ENCODE data around the gene ARRDC2.
A peak's percentile ranks its signal among the peaks of the same experiment; 100 is the strongest.

The ARRDC2 gene

GRCh38 chr19:18049385-18049784 lies 41.4 kb downstream of the ARRDC2 start:
- DNase-seq (ENCODE audit: extremely low spot score, insufficient read length, low read depth) (no peak), FAIRE-seq (no peak)

DNA sequence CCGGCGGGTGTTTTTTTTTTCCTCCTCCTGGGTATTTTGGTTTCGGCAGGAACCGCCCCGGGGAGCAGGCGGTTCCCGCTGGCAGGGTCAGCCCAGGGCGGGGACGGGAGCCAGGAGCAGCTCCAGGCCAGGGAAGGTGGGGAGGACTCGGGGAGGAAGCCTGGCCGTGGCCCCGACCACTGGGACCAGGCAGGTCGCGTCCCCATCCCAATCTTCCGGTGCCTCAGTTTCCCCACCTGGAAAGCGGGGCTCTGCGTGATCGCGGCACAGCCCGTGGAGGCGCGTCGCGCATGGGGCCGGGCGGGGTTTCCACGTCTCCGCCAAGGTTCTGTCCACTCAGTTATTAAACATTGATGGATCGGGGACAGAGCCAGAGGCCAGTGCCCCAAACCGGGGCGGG lies 43.9 kb downstream of the ARRDC2 start:
- DNase-seq (ENCODE audit: extremely low spot score, insufficient read length, low read depth), result no peak
- FAIRE-seq, result no peak

GRCh38 chr19:18053576-18054219 lies 45.7 kb downstream of the ARRDC2 start:
- no peak for FAIRE-seq

GRCh38 chr19:18055967-18056366 lies 48.0 kb downstream of the ARRDC2 start:
- DNase-seq (ENCODE audit: extremely low spot score, insufficient read length, low read depth), result no peak
- FAIRE-seq, result no peak

More at GRCh38 chr19:18053576-18054219, 45.7 kb downstream of the ARRDC2 start:
- DNase-seq (ENCODE audit: extremely low spot score, insufficient read length, low read depth), result no peak

DNA sequence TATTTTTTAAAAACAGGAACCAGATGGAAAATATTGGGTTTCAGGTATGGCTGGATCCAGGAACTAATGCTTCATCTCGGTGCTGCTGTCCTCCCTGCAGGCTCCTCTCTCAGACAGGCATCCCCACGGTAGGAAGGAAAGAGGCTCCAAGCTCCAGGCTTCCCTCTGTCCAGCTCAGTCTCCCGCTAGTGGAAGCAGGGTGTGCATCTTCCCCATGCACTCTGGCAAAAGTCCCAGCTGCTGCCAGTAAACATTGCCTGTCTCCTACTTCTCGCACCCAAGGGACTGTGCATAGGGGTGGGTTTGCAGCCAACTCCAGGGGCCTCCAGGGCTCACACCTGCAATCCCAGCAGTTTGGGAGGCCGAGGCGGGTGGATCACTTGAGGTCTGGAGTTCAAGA lies 49.6 kb downstream of the ARRDC2 start:
- DNase-seq (ENCODE audit: extremely low spot score, insufficient read length, low read depth) (no peak), FAIRE-seq (no peak)

- DNase-seq (ENCODE audit: extremely low spot score, insufficient read length, low read depth), result peak; percentile 81
- peak; percentile 86 for FAIRE-seq
Measured at GRCh38 chr19:18058208-18059009, 50.4 kb downstream of the ARRDC2 start.

DNA sequence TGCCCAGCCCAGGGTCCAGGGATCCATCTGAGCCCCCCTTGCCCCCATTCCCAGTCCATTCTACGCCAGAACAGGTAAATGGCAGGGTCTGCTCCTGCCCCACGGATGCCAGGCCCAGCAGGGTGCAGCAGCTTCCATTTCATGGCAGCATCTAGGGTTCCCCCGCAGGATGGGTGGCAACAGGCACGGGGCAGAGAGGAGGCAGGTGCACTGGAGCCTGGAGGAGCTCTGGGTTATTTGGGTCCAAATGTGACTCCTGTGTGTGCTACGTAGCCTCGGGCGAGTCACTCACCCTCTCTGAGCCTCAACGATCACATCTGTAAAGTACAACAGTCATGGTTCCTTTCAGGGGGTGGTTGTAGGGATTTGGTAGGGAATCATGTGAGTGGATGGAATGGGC lies 51.3 kb downstream of the ARRDC2 start:
- DNase-seq (ENCODE audit: extremely low spot score, insufficient read length, low read depth) (no peak), FAIRE-seq (no peak)

DNA sequence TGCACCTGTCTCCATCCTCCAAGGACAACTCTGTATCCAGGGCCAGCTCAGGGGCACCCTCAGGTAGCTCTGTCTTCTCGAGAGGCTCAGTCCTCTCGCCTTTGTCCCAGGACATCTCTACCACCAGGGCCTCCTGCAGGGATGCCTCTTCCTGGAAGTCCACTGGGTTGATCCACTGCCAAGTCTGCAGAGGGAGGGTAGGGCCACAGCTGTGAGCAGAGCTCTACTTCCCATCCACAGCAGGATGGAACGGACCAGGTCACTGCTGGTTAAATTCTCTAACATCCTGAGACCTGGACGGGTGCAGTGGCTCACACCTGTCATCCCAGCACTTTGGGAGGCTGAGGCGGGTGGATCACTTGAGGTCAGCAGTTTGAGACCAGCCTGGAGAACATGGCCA lies 51.9 kb downstream of the ARRDC2 start:
- FAIRE-seq, result no peak
- DNase-seq (ENCODE audit: extremely low spot score, insufficient read length, low read depth), result no peak

- FAIRE-seq (no peak), DNase-seq (ENCODE audit: extremely low spot score, insufficient read length, low read depth) (no peak)
Measured at GRCh38 chr19:18060472-18060871, 52.5 kb downstream of the ARRDC2 start.

DNA sequence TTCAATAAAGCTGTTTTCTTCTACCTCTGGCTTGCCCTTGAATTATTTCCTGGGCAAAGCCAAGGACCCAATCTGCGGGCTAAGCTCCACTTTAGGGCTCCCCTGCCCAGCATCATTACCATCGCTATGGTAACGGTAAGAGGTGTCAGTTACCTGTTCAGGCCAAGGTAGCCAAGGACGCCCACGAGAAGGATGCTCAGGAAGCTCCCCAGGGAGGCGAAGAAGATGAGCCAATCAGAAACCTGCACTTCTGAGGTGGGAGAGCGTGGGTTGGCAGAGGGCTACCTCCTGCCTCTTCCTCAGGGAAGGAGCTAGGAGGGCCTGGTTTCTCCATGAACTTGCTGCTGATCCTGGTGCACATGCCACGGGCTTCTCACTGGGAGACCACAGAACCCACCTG lies 54.1 kb downstream of the ARRDC2 start:
- DNase-seq (ENCODE audit: extremely low spot score, insufficient read length, low read depth), result no peak
- no peak for FAIRE-seq

DNA sequence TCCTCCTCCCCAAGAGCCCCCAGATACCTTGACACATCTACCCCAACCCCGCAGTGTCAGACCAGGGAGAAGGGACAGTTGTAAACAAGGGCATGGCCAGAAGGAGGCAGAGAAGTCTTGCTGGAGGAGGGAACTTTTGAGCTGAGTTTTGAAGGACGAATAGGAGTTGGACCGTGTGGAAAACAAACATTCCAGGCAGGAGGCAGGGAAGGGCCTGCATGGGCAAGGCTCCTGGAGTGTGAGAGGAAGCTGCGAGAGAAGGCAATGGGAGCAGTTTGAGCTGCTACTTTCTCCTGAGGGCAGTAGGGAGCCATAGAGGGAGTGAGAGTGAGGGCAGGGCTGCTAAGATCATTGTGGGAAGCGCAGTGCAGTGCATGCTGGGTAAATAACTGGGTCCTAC lies 55.5 kb downstream of the ARRDC2 start:
- no peak for FAIRE-seq
- DNase-seq (ENCODE audit: extremely low spot score, insufficient read length, low read depth), result no peak

Measured in GM18507 (cell line).